Heart right ventricle (tissue), 16 donors: ENCODE measurements around the gene C5orf46. TPM values are rescaled to one million over a fixed set of nuclear protein-coding genes. Genes with fewer than 3 reads are reported as not detected.

Source experiments
- ATAC-seq, 8 donors: fragments of 200-7000 bp; cut with Tn5 transposase; one replicate each; pipeline ENCODE4 v1.9.1; 2020; ENCODE audit warnings: mild to moderate bottlenecking in 8 of 8, moderate library complexity in 8 of 8, moderate number of reproducible peaks in 1 of 8
- DNase-seq, 2 donors: peaks; one replicate each; pipeline ENCODE4 v3.0.0-alpha.2; 2020
- H3K27ac ChIP-seq, 10 donors: fragments of 200-600 bp; sonication (generic) in 2 of 10; one replicate each; pipeline versions ENCODE4 v1.5.0 to v1.8.0; 2020 to 2022; ENCODE audit warnings: mild to moderate bottlenecking in 3 of 10
- H3K27me3 ChIP-seq, 7 donors: fragments of 200-600 bp; one replicate each; pipeline ENCODE4 v1.8.0; 2021 to 2022; ENCODE audit warnings: mild to moderate bottlenecking in 2 of 7
- H3K36me3 ChIP-seq, 9 donors: fragments of 200-600 bp; sonication (generic) in 1 of 9; one replicate each; pipeline versions ENCODE4 v1.5.0 to v1.8.0; 2020 to 2022; ENCODE audit warnings: mild to moderate bottlenecking in 2 of 9
- H3K4me1 ChIP-seq, 9 donors: fragments of 200-600 bp; sonication (generic) in 1 of 9; one replicate each; pipeline versions ENCODE4 v1.5.0 to v1.8.0; 2020 to 2022; ENCODE audit warnings: mild to moderate bottlenecking in 4 of 9
- H3K4me3 ChIP-seq, 10 donors: fragments of 200-600 bp; sonication (generic) in 2 of 10; one replicate each; pipeline versions ENCODE4 v1.5.0 to v1.8.0; 2020 to 2022; ENCODE audit warnings: mild to moderate bottlenecking in 7 of 10, moderate library complexity in 2 of 10
- H3K9me3 ChIP-seq, 11 donors: fragments of 200-600 bp in 10 of 11; sonication (generic) in 2 of 11; one replicate each; pipeline versions ENCODE4 v1.5.0 to v1.8.0; 2013 to 2022; ENCODE audit warnings: mild to moderate bottlenecking in 2 of 11, control low read depth in 1 of 11, moderate library complexity in 1 of 11
- WGBS, 2 donors: extraction: QIAGEN DNeasy Blood & Tissue Kit; methylation state at CpG; one replicate each; pipeline ENCODE4 v1.1.7; 2013; ENCODE audit warnings: inconsistent platforms in 1 of 2; 5-methylcytosine and 5-hydroxymethylcytosine counted together
- intact Hi-C, 10 donors: fragments of 100-400 bp; cut with DNase I; formaldehyde crosslinking; loops; one replicate each; pipeline versions ENCODE4 v1.11.1 to v1.14.2; 2022
- polyA plus RNA-seq, 2 donors: library from polyadenylated mRNA; stranded (reverse); fragments of 200-250 nt; gene quantifications; one replicate each; pipeline ENCODE4 v1.2.3, GENCODE V29; 2013
- total RNA-seq, 10 donors: library from RNA; stranded (reverse); fragmentation: NEBNext Ultra II Directional in 3 of 10; extraction: Animal tissue kit (Norgen Biotek cat#: 25700) in 3 of 10; gene quantifications; one replicate each; pipeline versions ENCODE4 v1.2.1 to v1.2.4, GENCODE V29; 2021 to 2023
- TF ChIP-seq, protein P1 (sequence below), 9 donors: fragments of 200-600 bp; sonication (generic) in 2 of 9; IDR thresholded peaks; one replicate each; pipeline versions ENCODE4 v1.5.0 to v1.8.0; 2021 to 2022; ENCODE audit warnings: antibody characterized with exemption in 9 of 9, mild to moderate bottlenecking in 5 of 9, moderate library complexity in 1 of 9
- donor health status: Arrhythmogenic right ventricular cardiomyopathy.
- donor health status: ischemic (EF 13 %, LVEDD 7.1; RV severe dilation, severe dysfunction).
- donor health status: healthy with polysubstance abuse.
- donor health status: DM: no; HTN: yes; CAD: no.
- donor health status: DM: no; HTN: no; CAD: no.
- donor health status: ischemic (EF 25% LVEDD 6.9; RV normal size, moderate dysfunction).
- donor health status: ischemic (EF 25% LVEDD 5.7; RV mildly dilated, moderate dysfunction).
- donor health status: healthy.
- donor health status: DM: yes; HTN: yes; CAD: no.
- donor health status: Ischemic cardiomyopathy.
- donor health status: ischemic (EF 35%, LVEDD 5.7; RV mildly dilated, moderate dysfunction).
- donor health status: nonischemic (EF 11% LVEDD 7.7; RV severe dilation, severe dysfunction).
- donor health status: DM: yes; HTN: yes; CAD: no.
- donor health status: PGD.
- donor health status: ischemic (EF 29% LVEDD 5.4; RV normal size, mild dysfunction).
- donor health status: nonischemic (EF 23%, LVEDD 6.1; RV moderate dilation, normal function).

Gene C5orf46
- total and polyA plus RNA-seq, 12 donors = 2.3 to 20.6 (median 5.0) TPM; not detected in 1

DNA sequence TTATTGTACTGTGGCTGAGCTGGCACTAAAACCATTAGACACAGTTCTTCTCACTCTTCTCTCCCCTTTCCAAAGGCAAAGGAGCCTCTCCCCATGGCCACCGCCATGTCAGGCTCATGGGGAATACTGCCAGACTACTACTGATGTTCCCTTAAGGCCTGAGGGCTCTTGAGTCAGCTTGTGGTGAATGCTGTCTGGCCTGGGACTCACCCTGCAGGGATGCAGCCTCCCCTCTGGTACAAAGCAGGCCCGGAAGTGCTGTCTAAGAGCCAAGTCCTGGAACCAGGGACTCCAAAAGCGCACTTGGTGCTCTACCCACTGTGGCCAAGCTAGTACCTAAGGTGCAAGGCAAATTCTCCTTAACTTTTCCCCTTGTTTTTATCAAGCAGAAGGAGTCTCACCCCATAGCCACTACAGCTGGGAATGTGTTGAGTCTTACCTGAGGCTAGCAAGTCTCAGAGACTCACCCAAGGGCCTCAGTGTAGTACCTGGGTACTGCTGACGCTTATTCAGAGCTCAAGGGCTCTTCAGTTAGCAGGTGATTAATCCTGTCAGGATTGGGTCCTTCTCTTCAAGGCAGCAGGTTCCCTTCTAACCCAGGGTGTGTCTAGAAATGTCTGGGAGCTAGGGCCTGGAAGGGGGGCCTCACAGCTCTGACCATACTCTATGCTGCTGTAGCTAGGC is 33.2 kb upstream of the C5orf46 start:
- intact Hi-C loops = loop anchor here in 5 of 10 donors (5.0 to 10.0 kb wide), 5 partner anchors 52 to 785 kb away; no protein-coding TSS in a partner anchor
- TF ChIP-seq, protein P1, sequence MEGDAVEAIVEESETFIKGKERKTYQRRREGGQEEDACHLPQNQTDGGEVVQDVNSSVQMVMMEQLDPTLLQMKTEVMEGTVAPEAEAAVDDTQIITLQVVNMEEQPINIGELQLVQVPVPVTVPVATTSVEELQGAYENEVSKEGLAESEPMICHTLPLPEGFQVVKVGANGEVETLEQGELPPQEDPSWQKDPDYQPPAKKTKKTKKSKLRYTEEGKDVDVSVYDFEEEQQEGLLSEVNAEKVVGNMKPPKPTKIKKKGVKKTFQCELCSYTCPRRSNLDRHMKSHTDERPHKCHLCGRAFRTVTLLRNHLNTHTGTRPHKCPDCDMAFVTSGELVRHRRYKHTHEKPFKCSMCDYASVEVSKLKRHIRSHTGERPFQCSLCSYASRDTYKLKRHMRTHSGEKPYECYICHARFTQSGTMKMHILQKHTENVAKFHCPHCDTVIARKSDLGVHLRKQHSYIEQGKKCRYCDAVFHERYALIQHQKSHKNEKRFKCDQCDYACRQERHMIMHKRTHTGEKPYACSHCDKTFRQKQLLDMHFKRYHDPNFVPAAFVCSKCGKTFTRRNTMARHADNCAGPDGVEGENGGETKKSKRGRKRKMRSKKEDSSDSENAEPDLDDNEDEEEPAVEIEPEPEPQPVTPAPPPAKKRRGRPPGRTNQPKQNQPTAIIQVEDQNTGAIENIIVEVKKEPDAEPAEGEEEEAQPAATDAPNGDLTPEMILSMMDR (IDR thresholded peaks at IDR 0.05) = no peak

DNA sequence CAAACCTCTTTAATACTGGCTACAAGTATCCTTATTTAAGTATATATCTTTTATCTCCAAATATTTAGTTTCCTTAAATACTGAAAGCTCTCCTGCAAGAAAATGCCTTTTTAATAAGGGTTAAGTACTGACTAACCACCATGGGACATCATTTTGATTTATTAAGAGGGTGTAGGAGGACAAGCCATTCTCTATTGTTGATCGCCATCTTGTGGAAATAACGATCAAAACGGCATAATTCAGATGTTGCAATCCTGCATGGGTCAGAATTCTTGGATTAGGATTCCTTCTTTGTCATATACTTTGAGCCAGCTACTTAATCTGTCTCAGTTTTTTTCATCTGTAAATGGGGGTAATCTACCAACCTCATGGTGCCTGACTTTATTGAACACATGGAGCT is 28.7 kb upstream of the C5orf46 start:
- H3K4me3 ChIP-seq = no peak overlapping the region
- DNase-seq (no peak), ATAC-seq (peak in 6 of 8 donors; percentile 55 to 75 (median 66))
- H3K27me3 ChIP-seq = no peaks in the 10 kb centered on the region
- 5 to 9% methylated on average over 3 of the region's 3 CpGs for WGBS, 2 donors
- H3K27ac ChIP-seq = no peak overlapping the region
- H3K9me3 ChIP-seq = no peaks in the 10 kb centered on the region
- intact Hi-C loops = loop anchor here in 8 of 10 donors (1.0 to 10.0 kb wide), 9 partner anchors 48 to 310 kb away; no protein-coding TSS in a partner anchor
- peaks cover 0 to 5% (median 0%) of the 10 kb centered on the region in 9 donors for H3K4me1 ChIP-seq
- TF ChIP-seq, protein P1 (IDR thresholded peaks at IDR 0.05) = peak in 8 of 9 donors; percentile 23 to 67 (median 50)
- H3K36me3 ChIP-seq = no peaks in the 10 kb centered on the region

More for the DNA sequence above, 33.2 kb upstream of the C5orf46 start:
- DNase-seq (no peak), ATAC-seq (peak in 1 of 8 donors; percentile 30)
- Histone ChIP-seq H3K36me3 (no peaks in the 10 kb centered on the region), H3K9me3 (peaks cover 0 to 2% (median 0%) of the 10 kb centered on the region in 11 donors), H3K4me1 (no peaks in the 10 kb centered on the region), H3K27me3 (no peaks in the 10 kb centered on the region), H3K4me3 (no peak overlapping the region), H3K27ac (no peak overlapping the region)
- 91 to 95% methylated on average over 4 of the region's 4 CpGs for WGBS, 2 donors

DNA sequence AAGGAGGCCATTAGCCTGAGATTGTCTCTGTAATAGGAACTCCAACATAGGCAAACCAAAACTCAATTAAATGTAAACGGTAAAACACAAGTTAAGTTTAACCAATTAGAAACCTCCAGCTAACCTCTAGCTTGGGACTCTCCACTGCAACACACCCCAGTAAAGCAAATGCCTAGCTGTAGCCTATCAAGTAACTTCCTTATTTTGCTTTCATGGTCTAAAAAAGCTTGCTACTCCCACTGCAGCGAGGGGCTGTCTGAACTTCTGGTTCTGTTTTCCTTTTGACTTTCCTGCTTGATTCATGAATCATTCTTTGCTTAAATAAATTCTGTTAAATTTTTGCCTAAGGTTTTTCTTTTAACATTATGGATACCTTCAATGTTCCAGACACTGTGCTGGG is 24.4 kb upstream of the C5orf46 start:
- no peak overlapping the region for H3K27ac ChIP-seq
- ATAC-seq (no peak), DNase-seq (no peak)
- 66 to 74% methylated on average over 2 of the region's 2 CpGs for WGBS, 2 donors
- no peaks in the 10 kb centered on the region for H3K36me3 ChIP-seq
- no peaks in the 10 kb centered on the region for H3K27me3 ChIP-seq
- H3K4me3 ChIP-seq = no peak overlapping the region
- H3K9me3 ChIP-seq = no peaks in the 10 kb centered on the region
- peaks cover 0 to 5% (median 0%) of the 10 kb centered on the region in 9 donors for H3K4me1 ChIP-seq
- TF ChIP-seq, protein P1 (IDR thresholded peaks at IDR 0.05) = no peak
- intact Hi-C loops = loop anchor here in 5 of 10 donors (5.0 to 10.0 kb wide), 5 partner anchors 33 to 306 kb away; no protein-coding TSS in a partner anchor

DNA sequence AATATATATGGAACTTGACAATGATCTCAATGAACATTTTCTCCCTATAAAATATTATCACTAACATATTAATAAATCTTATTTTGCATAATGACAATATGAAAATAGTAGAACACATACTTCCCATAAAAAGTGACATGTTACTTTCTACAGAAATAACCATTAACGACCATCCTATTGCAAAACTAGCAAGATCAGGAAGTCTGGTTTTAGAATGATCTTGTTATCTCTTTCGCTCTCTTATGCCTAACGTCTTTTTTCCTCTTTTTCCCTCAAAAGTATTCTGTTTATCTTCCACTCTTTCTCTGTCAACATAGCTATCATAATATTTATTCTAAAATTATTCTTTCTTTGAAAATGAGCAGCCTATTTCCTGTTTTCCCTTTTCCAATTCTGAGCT is 21.6 kb upstream of the C5orf46 start:
- no peak overlapping the region for H3K27ac ChIP-seq
- H3K4me1 ChIP-seq = peaks cover 0 to 5% (median 0%) of the 10 kb centered on the region in 9 donors
- no peaks in the 10 kb centered on the region for H3K36me3 ChIP-seq
- no peaks in the 10 kb centered on the region for H3K27me3 ChIP-seq
- TF ChIP-seq, protein P1 (IDR thresholded peaks at IDR 0.05) = no peak
- intact Hi-C loops = loop anchor here in 1 of 10 donors (5.0 kb wide), 1 partner anchor 41 kb away; no protein-coding TSS in a partner anchor
- WGBS, 2 donors = 37 to 45% methylated on average over 3 of the region's 3 CpGs
- no peak overlapping the region for H3K4me3 ChIP-seq
- ATAC-seq (no peak), DNase-seq (no peak)
- no peaks in the 10 kb centered on the region for H3K9me3 ChIP-seq
